PC-9 (cell line): Measurements from ENCODE around the gene EHMT1. TPM values are rescaled to one million over a fixed set of nuclear protein-coding genes. Genes with fewer than 3 reads are reported as not detected.
A peak's percentile ranks its signal among the peaks of the same experiment; 100 is the strongest.
"Not testable (repeated sequence)": the region's sequence is repeated elsewhere in the genome, so short reads cannot be mapped to it uniquely, and the experiment has no call there.

Experiments used
- BruUV-seq: library from RNA; stranded (reverse); fragments of 400-500 nt; replicated peaks from 2 replicates; lab custom pipeline; 2021; lab: Mats Ljungman, UMichigan
- CTCF ChIA-PET: fragments of 300-600 bp; sonication (Branson Sonifier 250); formaldehyde crosslinking; loops from one replicate; lab custom pipeline; 2022; ENCODE audit warnings: antibody characterized with exemption; lab: Charles Lee
- POLR2A ChIA-PET: fragments of 300-600 bp; sonication (Branson Sonifier 250); formaldehyde crosslinking; loops from one replicate; lab custom pipeline; 2022; ENCODE audit warnings: antibody characterized with exemption; ENCODE audit not compliant: unreplicated experiment; lab: Charles Lee
- DNase-seq, 2 experiments: peaks; one replicate each; pipeline versions ENCODE4 v3.0.0 to v3.0.0-alpha.2; 2015 to 2022; ENCODE audit warnings: mixed read lengths in 1 of 2
- H2AFZ ChIP-seq: fragments of 200-600 bp; sonication (generic); 2 replicates; pipeline ENCODE4 v1.8.1; 2017; ENCODE audit warnings: antibody characterized with exemption
- H3F3A ChIP-seq: fragments of 200-600 bp; sonication (generic); 2 replicates; pipeline ENCODE4 v1.8.1; 2017; ENCODE audit warnings: antibody characterized with exemption, mild to moderate bottlenecking, low read depth; ENCODE audit not compliant: insufficient read depth
- H3K27ac ChIP-seq: fragments of 200-600 bp; sonication (generic); 2 replicates; pipeline ENCODE4 v1.6.1; 2016; ENCODE audit warnings: mixed run types
- H3K27me3 ChIP-seq: fragments of 200-600 bp; sonication (generic); 2 replicates; pipeline ENCODE4 v1.6.1; 2016; ENCODE audit warnings: low read depth, mixed run types; ENCODE audit not compliant: insufficient read depth
- H3K36me3 ChIP-seq: fragments of 200-600 bp; sonication (generic); 2 replicates; pipeline ENCODE4 v1.6.1; 2016; ENCODE audit warnings: low read depth, mixed run types
- H3K4me1 ChIP-seq: fragments of 200-600 bp; sonication (generic); replicated peaks from 2 replicates; pipeline ENCODE4 v1.6.1; 2016; ENCODE audit warnings: mixed run types; ENCODE audit not compliant: insufficient read depth
- H3K4me2 ChIP-seq: fragments of 200-600 bp; sonication (generic); 2 replicates; pipeline ENCODE4 v1.6.1; 2017; ENCODE audit warnings: mixed run types
- H3K4me3 ChIP-seq: fragments of 200-600 bp; sonication (generic); 2 replicates; pipeline ENCODE4 v1.6.1; 2016; ENCODE audit warnings: mixed run types
- H3K79me2 ChIP-seq: fragments of 200-600 bp; sonication (generic); 2 replicates; pipeline ENCODE4 v1.6.1; 2017; ENCODE audit warnings: low read depth, mixed run types
- H3K9me2 ChIP-seq: fragments of 200-600 bp; sonication (generic); 2 replicates; pipeline ENCODE4 v1.8.1; 2017; ENCODE audit warnings: mild to moderate bottlenecking; ENCODE audit not compliant: insufficient read depth
- H3K9me3 ChIP-seq: fragments of 200-600 bp; sonication (generic); 2 replicates; pipeline ENCODE4 v1.8.1; 2016; ENCODE audit warnings: low read depth; ENCODE audit not compliant: insufficient read depth
- H4K20me1 ChIP-seq: fragments of 200-600 bp; sonication (generic); 2 replicates; pipeline ENCODE4 v1.8.1; 2017; ENCODE audit not compliant: insufficient read depth
- CTCF ChIP-seq: fragments of 200-600 bp; sonication (generic); conservative IDR thresholded peaks from 2 replicates; pipeline ENCODE4 v1.6.1; 2017; ENCODE audit warnings: mixed run types, antibody characterized with exemption, mild to moderate bottlenecking, moderate library complexity
- EZH2 ChIP-seq: fragments of 200-600 bp; sonication (generic); IDR thresholded peaks from 2 replicates; pipeline ENCODE4 v1.8.0; 2017; ENCODE audit warnings: antibody characterized with exemption, low read depth
- intact Hi-C: fragments of 100-400 bp; cut with micrococcal nuclease; formaldehyde crosslinking; loops from one replicate; pipeline ENCODE4 v1.10.0; 2022; ENCODE audit not compliant: unreplicated experiment
- total RNA-seq: library from RNA; stranded (reverse); gene quantifications from 2 replicates; pipeline ENCODE4 v1.2.3, GENCODE V29; 2021

EHMT1 gene
- total RNA-seq, 1 experiment from 2014 or later = 116 TPM

GRCh38 chr9:137593176-137593575 lies 25.6 kb upstream of the EHMT1 start:
- H3K4me2 ChIP-seq = no peak overlapping the region
- DNase-seq = no peak
- peaks cover 16% of the 10 kb centered on the region for H3K79me2 ChIP-seq
- intact Hi-C loops = no loop called here
- no peak overlapping the region for H2AFZ ChIP-seq
- no peaks in the 10 kb centered on the region for H3K9me3 ChIP-seq
- no peaks in the 10 kb centered on the region for H3K27me3 ChIP-seq
- POLR2A ChIA-PET = no interaction called here
- CTCF ChIA-PET = no interaction called here
- H3K36me3 ChIP-seq = peaks cover 3% of the 10 kb centered on the region; the same call in 1 of the 2 replicates
- no peaks in the 10 kb centered on the region for H3K9me2 ChIP-seq
- peaks cover 13% of the 10 kb centered on the region for H3K4me1 ChIP-seq
- peaks cover 12% of the 10 kb centered on the region for H4K20me1 ChIP-seq
- BruUV-seq = no TSS peak
- H3K4me3 ChIP-seq = no peak overlapping the region
- no peak overlapping the region for H3K27ac ChIP-seq
- no peak for TF ChIP-seq EZH2
- no peak for TF ChIP-seq CTCF
- H3F3A ChIP-seq = no peaks in the 10 kb centered on the region

GRCh38 chr9:137596577-137596976 lies 22.2 kb upstream of the EHMT1 start:
- H3K27me3 ChIP-seq, H3K4me3 ChIP-seq, intact Hi-C loops, H3K27ac ChIP-seq, H2AFZ ChIP-seq, H3K9me3 ChIP-seq, H4K20me1 ChIP-seq, H3K9me2 ChIP-seq, BruUV-seq, H3K79me2 ChIP-seq, H3K4me2 ChIP-seq, H3K4me1 ChIP-seq, H3K36me3 ChIP-seq, H3F3A ChIP-seq, DNase-seq: not testable (repeated sequence)
- ChIA-PET CTCF (interaction anchor here (0.6 to 0.7 kb wide), 3 partner anchors 115 to 570 kb away, joined by 4 to 15 read pairs (median 5); no protein-coding TSS in a partner anchor), POLR2A (interaction anchor here (0.7 kb wide), 1 partner anchor 27 kb away, joined by 3 read pairs; no protein-coding TSS in a partner anchor)

GRCh38 chr9:137598943-137599342 lies 19.9 kb upstream of the EHMT1 start:
- no peak overlapping the region for H2AFZ ChIP-seq
- H3F3A ChIP-seq = peaks cover 12% of the 10 kb centered on the region; the same call in 1 of the 2 replicates
- no peaks in the 10 kb centered on the region for H3K9me3 ChIP-seq
- H3K4me2 ChIP-seq = no peak overlapping the region
- no TSS peak for BruUV-seq
- no peak for DNase-seq
- H3K27me3 ChIP-seq = no peaks in the 10 kb centered on the region
- H3K4me3 ChIP-seq = no peak overlapping the region
- no peaks in the 10 kb centered on the region for H3K36me3 ChIP-seq
- H3K4me1 ChIP-seq = no peaks in the 10 kb centered on the region
- ChIA-PET POLR2A (interaction anchor here (0.7 kb wide), 1 partner anchor 1547 kb away, joined by 3 read pairs; no protein-coding TSS in a partner anchor), CTCF (no interaction called here)
- intact Hi-C loops = no loop called here
- no peak for TF ChIP-seq EZH2
- TF ChIP-seq CTCF = no peak
- no peaks in the 10 kb centered on the region for H4K20me1 ChIP-seq
- H3K9me2 ChIP-seq = no peaks in the 10 kb centered on the region
- H3K79me2 ChIP-seq = no peaks in the 10 kb centered on the region
- no peak overlapping the region for H3K27ac ChIP-seq

GRCh38 chr9:137602661-137603060 lies 16.1 kb upstream of the EHMT1 start:
- POLR2A ChIA-PET = no interaction called here

More at GRCh38 chr9:137602661-137603060, 16.1 kb upstream of the EHMT1 start:
- BruUV-seq = no TSS peak
- intact Hi-C loops = no loop called here
- H3K9me2 ChIP-seq = no peaks in the 10 kb centered on the region
- peaks cover 11% of the 10 kb centered on the region for H3K4me1 ChIP-seq
- TF ChIP-seq EZH2 (no peak), CTCF (no peak)
- H3K36me3 ChIP-seq = no peaks in the 10 kb centered on the region
- H3K79me2 ChIP-seq = peaks cover 16% of the 10 kb centered on the region
- no peak overlapping the region for H3K4me2 ChIP-seq
- H3K4me3 ChIP-seq = no peak overlapping the region
- no peaks in the 10 kb centered on the region for H3K9me3 ChIP-seq
- no peak overlapping the region for H2AFZ ChIP-seq
- peaks cover 7% of the 10 kb centered on the region; the same call in 1 of the 2 replicates for H4K20me1 ChIP-seq
- H3K27me3 ChIP-seq = no peaks in the 10 kb centered on the region
- CTCF ChIA-PET = interaction anchor here (0.7 kb wide), 1 partner anchor 23 kb away, joined by 6 read pairs; no protein-coding TSS in a partner anchor
- no peak overlapping the region for H3K27ac ChIP-seq
- peaks cover 14% of the 10 kb centered on the region; the same call in 1 of the 2 replicates for H3F3A ChIP-seq
- peak in 1 of 2 experiments; percentile 29 for DNase-seq
